ENCODE measurements around the gene SUGT1.
"Not testable (repeated sequence)": the region's sequence is repeated elsewhere in the genome, so short reads cannot be mapped to it uniquely, and the experiment has no call there.

DNA sequence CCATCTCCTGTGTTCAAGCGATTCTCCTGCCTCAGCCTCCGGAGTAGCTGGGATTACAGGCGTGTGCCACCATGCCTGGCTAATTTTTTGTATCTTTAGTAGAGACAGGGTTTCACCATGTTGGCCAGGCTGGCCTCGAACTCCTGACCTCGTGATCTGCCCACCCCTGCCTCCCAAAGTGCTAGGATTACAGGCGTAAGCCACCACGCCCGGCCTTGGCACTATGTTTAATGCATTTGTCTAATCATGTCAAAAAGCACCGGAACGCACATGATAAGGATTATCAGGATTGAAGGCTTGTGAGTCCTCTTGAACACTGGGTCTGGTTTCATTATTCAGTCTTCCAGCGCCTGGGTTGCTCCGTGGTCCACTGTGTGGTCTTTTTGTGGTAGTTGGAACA lies 55.6 kb downstream of the SUGT1 start:
- TF ChIP-seq, protein P1, sequence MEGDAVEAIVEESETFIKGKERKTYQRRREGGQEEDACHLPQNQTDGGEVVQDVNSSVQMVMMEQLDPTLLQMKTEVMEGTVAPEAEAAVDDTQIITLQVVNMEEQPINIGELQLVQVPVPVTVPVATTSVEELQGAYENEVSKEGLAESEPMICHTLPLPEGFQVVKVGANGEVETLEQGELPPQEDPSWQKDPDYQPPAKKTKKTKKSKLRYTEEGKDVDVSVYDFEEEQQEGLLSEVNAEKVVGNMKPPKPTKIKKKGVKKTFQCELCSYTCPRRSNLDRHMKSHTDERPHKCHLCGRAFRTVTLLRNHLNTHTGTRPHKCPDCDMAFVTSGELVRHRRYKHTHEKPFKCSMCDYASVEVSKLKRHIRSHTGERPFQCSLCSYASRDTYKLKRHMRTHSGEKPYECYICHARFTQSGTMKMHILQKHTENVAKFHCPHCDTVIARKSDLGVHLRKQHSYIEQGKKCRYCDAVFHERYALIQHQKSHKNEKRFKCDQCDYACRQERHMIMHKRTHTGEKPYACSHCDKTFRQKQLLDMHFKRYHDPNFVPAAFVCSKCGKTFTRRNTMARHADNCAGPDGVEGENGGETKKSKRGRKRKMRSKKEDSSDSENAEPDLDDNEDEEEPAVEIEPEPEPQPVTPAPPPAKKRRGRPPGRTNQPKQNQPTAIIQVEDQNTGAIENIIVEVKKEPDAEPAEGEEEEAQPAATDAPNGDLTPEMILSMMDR (IDR thresholded peaks at IDR 0.05) = not testable (repeated sequence)
- TF ChIP-seq ZFX (IDR thresholded peaks at IDR 0.05; ENCODE audit: borderline replicate concordance) = not testable (repeated sequence)

Data from 22Rv1 (cell line).